Type B pancreatic cell (in vitro differentiated cells): Measurements from ENCODE around the gene TFAM. TPM values are rescaled to one million over a fixed set of nuclear protein-coding genes. Genes with fewer than 3 reads are reported as not detected.

Source experiments
- DNase-seq: peaks from one replicate; pipeline ENCODE4 v3.0.0; 2021; ENCODE audit warnings: mixed read lengths; ENCODE audit not compliant: unreplicated experiment; ENCODE audit errors: extremely low spot score
- H3K27ac Mint-ChIP-seq: 2 replicates; pipeline ENCODE4 v1.8.0; 2021; ENCODE audit warnings: mild to moderate bottlenecking, mixed read lengths
- H3K27me3 Mint-ChIP-seq: 2 replicates; pipeline ENCODE4 v1.8.0; 2021; ENCODE audit warnings: mixed read lengths
- H3K36me3 Mint-ChIP-seq: 2 replicates; pipeline ENCODE4 v1.8.0; 2021; ENCODE audit warnings: mixed read lengths
- H3K4me1 Mint-ChIP-seq: one replicate; pipeline ENCODE4 v1.8.0; 2021; ENCODE audit warnings: mixed read lengths; ENCODE audit not compliant: unreplicated experiment
- H3K4me3 Mint-ChIP-seq: 2 replicates; pipeline ENCODE4 v1.8.0; 2021; ENCODE audit warnings: mild to moderate bottlenecking, mixed read lengths
- H3K9me3 Mint-ChIP-seq: 2 replicates; pipeline ENCODE4 v1.8.0; 2021; ENCODE audit warnings: mixed read lengths
- CTCF ChIP-seq: fragments of 200-600 bp; sonication (generic); conservative IDR thresholded peaks from 2 replicates; pipeline ENCODE4 v1.5.0; 2021; ENCODE audit warnings: antibody characterized with exemption, mild to moderate bottlenecking
- total RNA-seq: library from RNA; stranded (reverse); gene quantifications from 2 replicates; pipeline ENCODE4 v1.2.1, GENCODE V29; 2021; ENCODE audit warnings: low replicate concordance

Gene TFAM
- total RNA-seq, 1 donor from 2014 or later: 64.8 TPM

DNA sequence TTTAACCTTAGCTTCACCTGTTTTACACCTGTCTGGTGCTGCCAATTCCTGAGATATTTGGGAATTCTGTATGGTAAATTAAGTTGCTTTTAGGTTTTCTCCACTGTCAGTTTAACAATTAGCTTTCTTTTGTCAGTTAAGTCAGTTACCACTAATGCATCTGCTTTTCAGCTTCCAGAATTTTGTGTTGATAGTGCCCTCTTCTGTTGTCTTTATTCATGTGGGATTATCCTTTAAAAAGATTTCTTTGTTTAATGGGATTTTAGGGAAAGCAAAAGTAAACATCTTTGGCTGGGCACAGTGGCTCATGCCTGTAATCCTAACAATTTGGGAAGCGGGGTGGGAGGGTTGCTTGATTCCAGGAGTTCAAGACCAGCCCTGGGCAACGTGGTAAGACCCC lies 8.1 kb downstream of the TFAM start:
- Mint-ChIP-seq H3K27ac (no peak overlapping the region), H3K27me3 (no peaks in the 10 kb centered on the region), H3K4me1 (no peaks in the 10 kb centered on the region), H3K9me3 (no peaks in the 10 kb centered on the region), H3K4me3 (no peak overlapping the region), H3K36me3 (peaks cover 42% of the 10 kb centered on the region)
- no peak for TF ChIP-seq CTCF
- no peak for DNase-seq

- Mint-ChIP-seq H3K9me3 (no peaks in the 10 kb centered on the region), H3K4me1 (no peaks in the 10 kb centered on the region), H3K4me3 (no peak overlapping the region), H3K27me3 (no peaks in the 10 kb centered on the region), H3K36me3 (peaks cover 36% of the 10 kb centered on the region), H3K27ac (no peak overlapping the region)
- TF ChIP-seq CTCF: no peak
- DNase-seq: no peak
These were observed 9.3 kb downstream of the TFAM start for GRCh38 chr10:58394471-58394870.

- Mint-ChIP-seq H3K27ac (no peak overlapping the region), H3K9me3 (no peaks in the 10 kb centered on the region), H3K4me1 (no peaks in the 10 kb centered on the region), H3K4me3 (no peak overlapping the region), H3K27me3 (no peaks in the 10 kb centered on the region), H3K36me3 (peaks cover 30% of the 10 kb centered on the region)
- no peak for TF ChIP-seq CTCF
- DNase-seq: no peak
These were observed 10.8 kb downstream of the TFAM start for GRCh38 chr10:58396057-58396456.

- peaks cover 20% of the 10 kb centered on the region for H3K36me3 Mint-ChIP-seq
- H3K27me3 Mint-ChIP-seq: no peaks in the 10 kb centered on the region
- no peaks in the 10 kb centered on the region for H3K4me1 Mint-ChIP-seq
- no peak overlapping the region for H3K4me3 Mint-ChIP-seq
- H3K9me3 Mint-ChIP-seq: no peaks in the 10 kb centered on the region
- H3K27ac Mint-ChIP-seq: no peak overlapping the region
- no peak for TF ChIP-seq CTCF
- DNase-seq: no peak
These were observed 12.6 kb downstream of the TFAM start for GRCh38 chr10:58397830-58398229.

DNA sequence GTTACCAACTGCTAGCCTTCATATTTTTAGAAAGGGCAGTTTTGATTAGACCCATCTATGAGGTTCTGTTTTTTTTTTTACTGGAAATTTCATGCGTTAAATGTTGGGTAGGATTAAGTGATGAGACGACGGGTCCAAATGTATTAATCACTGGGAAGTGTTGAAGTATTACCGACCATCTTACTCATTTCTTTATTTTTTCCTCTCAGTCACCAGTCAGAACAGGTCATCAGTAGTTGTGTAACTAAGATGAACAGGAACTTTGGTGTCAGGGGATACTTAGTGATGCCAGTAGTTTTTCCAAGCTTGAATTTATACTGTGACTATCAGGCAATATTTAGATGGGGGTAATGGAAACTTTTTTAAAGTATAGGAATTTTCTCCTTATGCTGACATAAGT lies 14.2 kb downstream of the TFAM start:
- H3K4me3 Mint-ChIP-seq: no peak overlapping the region
- no peak overlapping the region for H3K27ac Mint-ChIP-seq
- no peaks in the 10 kb centered on the region for H3K27me3 Mint-ChIP-seq
- H3K36me3 Mint-ChIP-seq: peaks cover 16% of the 10 kb centered on the region
- no peak for TF ChIP-seq CTCF
- H3K9me3 Mint-ChIP-seq: no peaks in the 10 kb centered on the region
- no peak for DNase-seq
- no peaks in the 10 kb centered on the region for H3K4me1 Mint-ChIP-seq

GRCh38 chr10:58400609-58401008 lies 15.4 kb downstream of the TFAM start:
- no peaks in the 10 kb centered on the region for H3K9me3 Mint-ChIP-seq

More at GRCh38 chr10:58400609-58401008, 15.4 kb downstream of the TFAM start:
- Mint-ChIP-seq H3K4me3 (no peak overlapping the region), H3K4me1 (no peaks in the 10 kb centered on the region), H3K27me3 (no peaks in the 10 kb centered on the region), H3K36me3 (peaks cover 8% of the 10 kb centered on the region), H3K27ac (no peak overlapping the region)
- no peak for TF ChIP-seq CTCF
- DNase-seq: no peak
